T-helper 1 cell treated with Interleukin-12 subunit alpha and Interleukin-12 subunit beta and Interleukin-4 antibody, amounts not matched to agents 30 ng/mL and 1 ng/mL, for 36 hours (primary cell): ENCODE results near the gene TRAF1. TPM values are rescaled to one million over a fixed set of nuclear protein-coding genes. Genes with fewer than 3 reads are reported as not detected.

Source experiments
- intact Hi-C: fragments of 100-400 bp; cut with micrococcal nuclease; formaldehyde crosslinking; loops from one replicate; pipeline ENCODE4 v1.15.1; 2024
- total RNA-seq: library from RNA; stranded (reverse); gene quantifications from 2 replicates; pipeline ENCODE4 v1.2.3, GENCODE V29; 2022

TRAF1 gene
- total RNA-seq, 1 donor from 2014 or later: 97.7 TPM

DNA sequence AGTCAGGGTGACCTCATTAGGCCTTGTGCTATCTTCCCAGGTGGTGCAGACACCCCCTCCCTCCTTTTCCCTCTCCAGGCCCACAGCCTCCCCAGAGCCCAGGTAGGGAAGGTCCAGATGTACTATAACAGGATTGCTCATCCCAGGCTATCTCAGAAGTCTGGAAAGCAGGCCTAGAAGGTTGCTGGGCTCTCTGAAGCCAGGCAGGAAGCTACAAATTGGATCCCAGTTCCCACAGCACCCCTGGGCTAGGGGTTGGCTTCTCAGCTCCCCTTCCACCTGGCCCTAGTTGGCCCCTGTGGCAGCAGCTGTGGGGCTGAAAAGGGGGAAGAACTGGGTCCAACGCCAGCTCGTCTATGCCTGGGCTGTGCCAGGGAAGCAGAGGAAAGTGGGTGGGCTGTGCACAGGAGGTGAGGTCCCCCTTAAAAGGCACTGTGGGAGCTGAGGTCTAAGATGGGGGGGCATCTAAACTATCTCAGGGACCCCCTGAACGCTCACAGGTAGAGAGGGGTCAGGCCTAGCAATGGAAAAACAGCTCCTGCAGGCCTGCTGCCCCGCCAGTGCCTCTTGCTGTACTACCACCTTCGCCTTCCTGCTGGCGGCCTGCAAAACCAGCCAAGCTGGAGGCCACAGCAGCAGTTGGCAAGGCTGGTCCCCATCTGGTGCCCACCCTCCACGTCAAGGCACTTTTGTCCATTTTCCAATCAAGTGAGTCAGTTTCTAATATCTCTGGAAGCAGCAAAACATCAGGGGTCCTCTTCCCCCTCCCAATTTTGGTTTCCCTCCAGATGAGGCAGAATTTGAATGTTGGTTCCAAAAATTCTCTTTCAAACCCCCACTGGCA lies 70.5 kb downstream of the TRAF1 start:
- intact Hi-C loops: no loop called here

- intact Hi-C loops: no loop called here
Observed at GRCh38 chr9:120854596-120855327, 71.8 kb downstream of the TRAF1 start.

GRCh38 chr9:120853198-120853597 lies 73.4 kb downstream of the TRAF1 start:
- intact Hi-C loops: no loop called here

Other genes starting within 250 kb of the TRAF1 start
- gene MEGF9, start 212.3 kb downstream of the TRAF1 start, total RNA-seq: 9.3 and 10.1 TPM in 2 replicates
- 85.0 and 88.7 TPM in 2 replicates for gene FBXW2, start 133.4 kb downstream of the TRAF1 start, total RNA-seq
- 53.3 and 54.0 TPM in 2 replicates for gene PSMD5, start 83.9 kb downstream of the TRAF1 start, total RNA-seq
- gene PHF19, start 49.6 kb downstream of the TRAF1 start, total RNA-seq: 207 and 213 TPM in 2 replicates
- gene C5, start 123.5 kb upstream of the TRAF1 start, total RNA-seq: 0.83 and 1.3 TPM in 2 replicates
- gene CNTRL, start 148.2 kb upstream of the TRAF1 start, total RNA-seq: 78.6 and 89.2 TPM in 2 replicates